Central memory CD4-positive, alpha-beta T cell (primary cell): ENCODE measurements around the gene ALOX5AP.
"Not testable (repeated sequence)": the region's sequence is repeated elsewhere in the genome, so short reads cannot be mapped to it uniquely, and the experiment has no call there.

Experiments
- DNase-seq: peaks from one replicate; pipeline ENCODE4 v3.0.0; 2022

The ALOX5AP gene

GRCh38 chr13:30737511-30738337, 2.4 kb downstream of the ALOX5AP start:
- DNase-seq: no peak

GRCh38 chr13:30738526-30739236, 3.3 kb downstream of the ALOX5AP start:
- no peak for DNase-seq

GRCh38 chr13:30739237-30739528, 3.8 kb downstream of the ALOX5AP start:
- DNase-seq: no peak

GRCh38 chr13:30739761-30740642, 4.7 kb downstream of the ALOX5AP start:
- peak; percentile 77 for DNase-seq

- no peak for DNase-seq
These were observed 7.6 kb downstream of the ALOX5AP start for GRCh38 chr13:30742901-30743300.

- no peak for DNase-seq
These were observed 8.1 kb downstream of the ALOX5AP start for GRCh38 chr13:30743319-30744055.

GRCh38 chr13:30744056-30744680, 8.8 kb downstream of the ALOX5AP start:
- DNase-seq: peak; percentile 94

- no peak for DNase-seq
These were observed 9.3 kb downstream of the ALOX5AP start for GRCh38 chr13:30744681-30745077.

GRCh38 chr13:30745906-30746686, 10.8 kb downstream of the ALOX5AP start:
- no peak for DNase-seq

GRCh38 chr13:30746791-30747190, 11.4 kb downstream of the ALOX5AP start:
- no peak for DNase-seq

- DNase-seq: not testable (repeated sequence)
These were observed 12.5 kb downstream of the ALOX5AP start for GRCh38 chr13:30747845-30748244.

- DNase-seq: no peak
These were observed 13.4 kb downstream of the ALOX5AP start for GRCh38 chr13:30748717-30749116.

GRCh38 chr13:30750036-30750435, 14.7 kb downstream of the ALOX5AP start:
- DNase-seq: no peak

GRCh38 chr13:30751183-30751933, 16.0 kb downstream of the ALOX5AP start:
- DNase-seq: no peak

- DNase-seq: no peak
These were observed 17.0 kb downstream of the ALOX5AP start for GRCh38 chr13:30752201-30752797.

GRCh38 chr13:30753030-30753616, 17.8 kb downstream of the ALOX5AP start:
- no peak for DNase-seq

GRCh38 chr13:30755678-30756077, 20.3 kb downstream of the ALOX5AP start:
- no peak for DNase-seq

GRCh38 chr13:30757026-30757742, 21.8 kb downstream of the ALOX5AP start:
- DNase-seq: no peak

GRCh38 chr13:30759748-30760147, 24.4 kb downstream of the ALOX5AP start:
- no peak for DNase-seq
